Measurements from ENCODE around the gene CHMP3.

DNA sequence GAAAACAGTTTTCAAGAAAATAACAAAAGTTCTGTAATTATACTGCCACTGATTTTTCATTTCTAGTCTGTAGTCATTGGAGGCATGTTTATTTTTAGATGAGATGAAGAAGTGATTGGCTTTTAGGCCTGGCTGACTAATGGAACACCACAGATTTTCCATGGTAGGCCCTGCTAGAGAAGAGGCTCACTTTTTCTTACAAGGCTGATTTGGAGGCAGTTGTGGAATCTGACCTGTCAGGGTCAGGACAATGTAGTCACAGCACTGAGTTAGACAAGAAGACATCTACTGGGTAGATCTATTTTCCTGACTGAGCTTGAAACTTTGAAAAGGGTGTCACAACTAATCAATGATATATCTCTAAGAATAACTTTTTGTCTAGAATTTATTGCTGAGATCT, 78.1 kb downstream of the CHMP3 start:
- TF ChIP-seq, protein P1, sequence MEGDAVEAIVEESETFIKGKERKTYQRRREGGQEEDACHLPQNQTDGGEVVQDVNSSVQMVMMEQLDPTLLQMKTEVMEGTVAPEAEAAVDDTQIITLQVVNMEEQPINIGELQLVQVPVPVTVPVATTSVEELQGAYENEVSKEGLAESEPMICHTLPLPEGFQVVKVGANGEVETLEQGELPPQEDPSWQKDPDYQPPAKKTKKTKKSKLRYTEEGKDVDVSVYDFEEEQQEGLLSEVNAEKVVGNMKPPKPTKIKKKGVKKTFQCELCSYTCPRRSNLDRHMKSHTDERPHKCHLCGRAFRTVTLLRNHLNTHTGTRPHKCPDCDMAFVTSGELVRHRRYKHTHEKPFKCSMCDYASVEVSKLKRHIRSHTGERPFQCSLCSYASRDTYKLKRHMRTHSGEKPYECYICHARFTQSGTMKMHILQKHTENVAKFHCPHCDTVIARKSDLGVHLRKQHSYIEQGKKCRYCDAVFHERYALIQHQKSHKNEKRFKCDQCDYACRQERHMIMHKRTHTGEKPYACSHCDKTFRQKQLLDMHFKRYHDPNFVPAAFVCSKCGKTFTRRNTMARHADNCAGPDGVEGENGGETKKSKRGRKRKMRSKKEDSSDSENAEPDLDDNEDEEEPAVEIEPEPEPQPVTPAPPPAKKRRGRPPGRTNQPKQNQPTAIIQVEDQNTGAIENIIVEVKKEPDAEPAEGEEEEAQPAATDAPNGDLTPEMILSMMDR (IDR thresholded peaks at IDR 0.05 in 2 of 3, conservative IDR thresholded peaks at IDR 0.05 in 1 of 3; ENCODE audit: borderline replicate concordance in 1 of 3, insufficient read depth in 1 of 3, low read depth in 2 of 3, low read length in 2 of 3): no peak
- TF ChIP-seq EZH2 (IDR thresholded peaks at IDR 0.05) (no peak), POLR2A (IDR thresholded peaks at IDR 0.05; ENCODE audit: borderline replicate concordance, extremely low read depth, insufficient read depth, insufficient read length) (no peak), RAD21 (IDR thresholded peaks at IDR 0.05; ENCODE audit: low read depth) (no peak), ZNF274 (IDR thresholded peaks at IDR 0.05; ENCODE audit: low read depth, low read length) (no peak), SIN3A (IDR thresholded peaks at IDR 0.05; ENCODE audit: low read depth) (no peak), SP1 (IDR thresholded peaks at IDR 0.05; ENCODE audit: low read depth) (no peak), POLR2AphosphoS5 (IDR thresholded peaks at IDR 0.05; ENCODE audit: low read depth, low read length) (no peak), EZH2phosphoT487 (IDR thresholded peaks at IDR 0.05; ENCODE audit: borderline replicate concordance) (no peak), CEBPB (IDR thresholded peaks at IDR 0.05; ENCODE audit: low read depth) (no peak), ZFX (IDR thresholded peaks at IDR 0.05) (no peak), JUND (IDR thresholded peaks at IDR 0.05) (no peak), YY1 (IDR thresholded peaks at IDR 0.05; ENCODE audit: extremely low read depth, insufficient replicate concordance, low read depth, low read length) (no peak)
- TF ChIP-seq, protein P2, sequence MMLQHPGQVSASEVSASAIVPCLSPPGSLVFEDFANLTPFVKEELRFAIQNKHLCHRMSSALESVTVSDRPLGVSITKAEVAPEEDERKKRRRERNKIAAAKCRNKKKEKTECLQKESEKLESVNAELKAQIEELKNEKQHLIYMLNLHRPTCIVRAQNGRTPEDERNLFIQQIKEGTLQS (IDR thresholded peaks at IDR 0.05): no peak

Measured in HCT116 (cell line).